Fibroblast of skin of scalp (primary cell): Measurements from ENCODE around the gene GNB1L.

Source experiments
- DNase-seq: peaks from one replicate; pipeline ENCODE4 v3.0.0-alpha.2; 2013

GNB1L gene

GRCh38 chr22:19745155-19746101 lies 109.2 kb downstream of the GNB1L start:
- peak; percentile 24 for DNase-seq

- no peak for DNase-seq
Measured at GRCh38 chr22:19744350-19745006, 110.2 kb downstream of the GNB1L start.

- no peak for DNase-seq
Measured at GRCh38 chr22:19743651-19744050, 111.0 kb downstream of the GNB1L start.

- DNase-seq = no peak
Measured at GRCh38 chr22:19743081-19743480, 111.6 kb downstream of the GNB1L start.

- DNase-seq = no peak
Measured at GRCh38 chr22:19742160-19743066, 112.3 kb downstream of the GNB1L start.

- no peak for DNase-seq
Measured at GRCh38 chr22:19741053-19741452, 113.6 kb downstream of the GNB1L start.

GRCh38 chr22:19740586-19740985 lies 114.1 kb downstream of the GNB1L start:
- no peak for DNase-seq

GRCh38 chr22:19739911-19740449 lies 114.7 kb downstream of the GNB1L start:
- DNase-seq = no peak

- DNase-seq = no peak
Measured at GRCh38 chr22:19739448-19739895, 115.2 kb downstream of the GNB1L start.

- DNase-seq = no peak
Measured at GRCh38 chr22:19738664-19739447, 115.8 kb downstream of the GNB1L start.

- DNase-seq = no peak
Measured at GRCh38 chr22:19737846-19738663, 116.6 kb downstream of the GNB1L start.

- no peak for DNase-seq
Measured at GRCh38 chr22:19735665-19736510, 118.8 kb downstream of the GNB1L start.

GRCh38 chr22:19734837-19735382 lies 119.8 kb downstream of the GNB1L start:
- DNase-seq = no peak

GRCh38 chr22:19734163-19734562 lies 120.5 kb downstream of the GNB1L start:
- no peak for DNase-seq

- DNase-seq = no peak
Measured at GRCh38 chr22:19733755-19734154, 120.9 kb downstream of the GNB1L start.
